ENCODE results near the gene MACROD2.

MACROD2 gene

DNA sequence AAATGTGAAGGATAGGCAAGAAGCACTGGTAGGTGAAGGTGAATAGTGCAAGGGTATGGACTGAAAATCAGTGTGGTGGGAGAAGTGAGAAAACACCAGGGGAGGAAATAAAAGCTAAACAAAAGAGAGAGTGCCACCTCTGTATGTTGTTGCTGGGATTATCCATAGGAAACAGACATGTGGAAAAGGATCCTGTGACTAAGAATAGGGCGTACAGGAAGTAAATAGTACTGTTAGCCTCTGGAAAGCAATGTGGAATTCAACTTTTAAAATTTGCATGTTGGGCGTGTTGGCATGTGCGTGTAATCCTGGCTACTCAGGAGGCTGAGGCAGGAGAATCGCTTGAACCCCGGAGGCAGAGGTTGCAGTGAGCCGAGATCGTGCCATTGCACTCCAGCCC, 1916.3 kb downstream of the MACROD2 start:
- H3K4me1 ChIP-seq (ENCODE audit: control insufficient read depth, insufficient read depth, low read length) = no peaks in the 10 kb centered on the region
- H3K9me3 ChIP-seq (ENCODE audit: control insufficient read depth, insufficient read depth, low read depth, low read length) = no peaks in the 10 kb centered on the region
- ChIA-PET POLR2A (no interaction called here), CTCF (no interaction called here)
- H3K27ac ChIP-seq (ENCODE audit: extremely low read depth, low read depth, low read length) = no peak overlapping the region
- no peaks in the 10 kb centered on the region for H3K36me3 ChIP-seq (ENCODE audit: control insufficient read depth in 2 of 2, insufficient read depth in 1 of 2, low read length in 2 of 2)
- H3K4me3 ChIP-seq (ENCODE audit: low read depth, low read length) = no peak overlapping the region
- TF ChIP-seq ZNF792 (tag by site-specific recombination; IDR thresholded peaks at IDR 0.05) = no peak
- TF ChIP-seq ZNF16 (tag by site-specific recombination; IDR thresholded peaks at IDR 0.05; ENCODE audit: low read depth) = no peak
- no peak for TF ChIP-seq ZNF571 (tag by site-specific recombination; IDR thresholded peaks at IDR 0.05)
- no peak for TF ChIP-seq ZNF121 (tag by site-specific recombination; IDR thresholded peaks at IDR 0.05)
- no peak for TF ChIP-seq ZNF501 (tag by site-specific recombination; IDR thresholded peaks at IDR 0.05)
- TF ChIP-seq, protein P1, sequence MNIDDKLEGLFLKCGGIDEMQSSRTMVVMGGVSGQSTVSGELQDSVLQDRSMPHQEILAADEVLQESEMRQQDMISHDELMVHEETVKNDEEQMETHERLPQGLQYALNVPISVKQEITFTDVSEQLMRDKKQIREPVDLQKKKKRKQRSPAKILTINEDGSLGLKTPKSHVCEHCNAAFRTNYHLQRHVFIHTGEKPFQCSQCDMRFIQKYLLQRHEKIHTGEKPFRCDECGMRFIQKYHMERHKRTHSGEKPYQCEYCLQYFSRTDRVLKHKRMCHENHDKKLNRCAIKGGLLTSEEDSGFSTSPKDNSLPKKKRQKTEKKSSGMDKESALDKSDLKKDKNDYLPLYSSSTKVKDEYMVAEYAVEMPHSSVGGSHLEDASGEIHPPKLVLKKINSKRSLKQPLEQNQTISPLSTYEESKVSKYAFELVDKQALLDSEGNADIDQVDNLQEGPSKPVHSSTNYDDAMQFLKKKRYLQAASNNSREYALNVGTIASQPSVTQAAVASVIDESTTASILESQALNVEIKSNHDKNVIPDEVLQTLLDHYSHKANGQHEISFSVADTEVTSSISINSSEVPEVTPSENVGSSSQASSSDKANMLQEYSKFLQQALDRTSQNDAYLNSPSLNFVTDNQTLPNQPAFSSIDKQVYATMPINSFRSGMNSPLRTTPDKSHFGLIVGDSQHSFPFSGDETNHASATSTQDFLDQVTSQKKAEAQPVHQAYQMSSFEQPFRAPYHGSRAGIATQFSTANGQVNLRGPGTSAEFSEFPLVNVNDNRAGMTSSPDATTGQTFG (tag by site-specific recombination; IDR thresholded peaks at IDR 0.05; ENCODE audit: borderline replicate concordance) = no peak
- TF ChIP-seq, protein P2, sequence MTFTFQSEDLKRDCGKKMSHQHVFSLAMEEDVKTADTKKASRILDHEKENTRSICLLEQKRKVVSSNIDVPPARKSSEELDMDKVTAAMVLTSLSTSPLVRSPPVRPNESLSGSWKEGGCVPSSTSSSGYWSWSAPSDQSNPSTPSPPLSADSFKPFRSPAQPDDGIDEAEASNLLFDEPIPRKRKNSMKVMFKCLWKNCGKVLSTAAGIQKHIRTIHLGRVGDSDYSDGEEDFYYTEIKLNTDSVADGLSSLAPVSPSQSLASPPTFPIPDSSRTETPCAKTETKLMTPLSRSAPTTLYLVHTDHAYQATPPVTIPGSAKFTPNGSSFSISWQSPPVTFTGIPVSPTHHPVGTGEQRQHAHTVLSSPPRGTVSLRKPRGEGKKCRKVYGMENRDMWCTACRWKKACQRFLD (tag by site-specific recombination; IDR thresholded peaks at IDR 0.05) = no peak
- no peak for TF ChIP-seq ZNF76 (tag by site-specific recombination; IDR thresholded peaks at IDR 0.05; ENCODE audit: borderline replicate concordance, low read depth)
- TF ChIP-seq GLI2 (tag by site-specific recombination; IDR thresholded peaks at IDR 0.05; ENCODE audit: borderline replicate concordance, low read depth) = no peak
- TF ChIP-seq ZNF664 (tag by site-specific recombination; IDR thresholded peaks at IDR 0.05) = no peak
- no peak for TF ChIP-seq ZNF221 (tag by site-specific recombination; IDR thresholded peaks at IDR 0.05; ENCODE audit: borderline replicate concordance)
- no peak for TF ChIP-seq ZNF366 (tag by site-specific recombination; conservative IDR thresholded peaks at IDR 0.05)

DNA sequence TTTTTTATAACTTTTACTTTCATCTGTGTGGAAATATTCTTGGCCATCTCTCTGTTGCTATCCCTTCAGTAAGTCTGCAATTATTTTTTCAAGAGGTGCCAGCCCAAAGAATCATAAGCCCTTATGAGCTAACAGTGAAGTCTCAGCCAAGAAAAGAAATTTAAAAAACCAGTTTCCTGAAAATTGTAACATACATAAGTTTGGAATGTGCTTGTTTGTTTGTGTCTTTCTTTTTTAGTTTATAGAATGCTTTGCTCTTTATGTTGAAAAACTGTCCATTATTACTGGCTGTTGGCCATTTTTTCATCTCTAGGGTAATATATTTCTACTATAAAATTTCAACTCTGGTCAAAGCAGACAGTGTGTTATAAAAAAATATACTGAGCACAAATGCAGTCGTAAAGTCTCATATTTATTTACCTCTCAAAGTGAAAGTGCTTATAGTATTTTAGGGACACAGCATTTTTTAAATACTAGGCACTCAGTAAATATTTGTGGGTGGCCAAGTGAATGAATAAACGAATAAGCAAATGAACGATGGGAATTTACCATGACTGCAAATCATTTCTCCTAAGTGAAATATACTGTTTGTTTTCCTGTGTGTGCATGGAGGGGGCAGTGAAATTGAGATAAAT, 1918.2 kb downstream of the MACROD2 start:
- no peaks in the 10 kb centered on the region for H3K9me3 ChIP-seq (ENCODE audit: control insufficient read depth, insufficient read depth, low read depth, low read length)
- ChIA-PET POLR2A (no interaction called here), CTCF (interaction anchor here (0.7 kb wide), 1 partner anchor 14 kb away, joined by 3 read pairs; no protein-coding TSS in a partner anchor)
- H3K4me3 ChIP-seq (ENCODE audit: low read depth, low read length) = no peak overlapping the region
- H3K36me3 ChIP-seq (ENCODE audit: control insufficient read depth in 2 of 2, insufficient read depth in 1 of 2, low read length in 2 of 2) = no peaks in the 10 kb centered on the region
- H3K4me1 ChIP-seq (ENCODE audit: control insufficient read depth, insufficient read depth, low read length) = no peaks in the 10 kb centered on the region
- H3K27ac ChIP-seq (ENCODE audit: extremely low read depth, low read depth, low read length) = no peak overlapping the region
- TF ChIP-seq BCL11B (tag by site-specific recombination; IDR thresholded peaks at IDR 0.05; ENCODE audit: low read depth) (no peak), MZF1 (tag by site-specific recombination; IDR thresholded peaks at IDR 0.05; ENCODE audit: borderline replicate concordance) (no peak), ZNF266 (tag by site-specific recombination; IDR thresholded peaks at IDR 0.05; ENCODE audit: low read depth) (no peak), ZBTB48 (tag by site-specific recombination; IDR thresholded peaks at IDR 0.05) (no peak), ZNF837 (tag by site-specific recombination; IDR thresholded peaks at IDR 0.05) (no peak), ZNF626 (tag by site-specific recombination; IDR thresholded peaks at IDR 0.05) (no peak), KLF8 (tag by site-specific recombination; IDR thresholded peaks at IDR 0.05) (no peak), ZNF544 (tag by site-specific recombination; IDR thresholded peaks at IDR 0.05) (no peak)
- TF ChIP-seq, protein P3, sequence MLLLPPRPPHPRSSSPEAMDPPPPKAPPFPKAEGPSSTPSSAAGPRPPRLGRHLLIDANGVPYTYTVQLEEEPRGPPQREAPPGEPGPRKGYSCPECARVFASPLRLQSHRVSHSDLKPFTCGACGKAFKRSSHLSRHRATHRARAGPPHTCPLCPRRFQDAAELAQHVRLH (tag by site-specific recombination; IDR thresholded peaks at IDR 0.05) = no peak
- TF ChIP-seq, protein P4, sequence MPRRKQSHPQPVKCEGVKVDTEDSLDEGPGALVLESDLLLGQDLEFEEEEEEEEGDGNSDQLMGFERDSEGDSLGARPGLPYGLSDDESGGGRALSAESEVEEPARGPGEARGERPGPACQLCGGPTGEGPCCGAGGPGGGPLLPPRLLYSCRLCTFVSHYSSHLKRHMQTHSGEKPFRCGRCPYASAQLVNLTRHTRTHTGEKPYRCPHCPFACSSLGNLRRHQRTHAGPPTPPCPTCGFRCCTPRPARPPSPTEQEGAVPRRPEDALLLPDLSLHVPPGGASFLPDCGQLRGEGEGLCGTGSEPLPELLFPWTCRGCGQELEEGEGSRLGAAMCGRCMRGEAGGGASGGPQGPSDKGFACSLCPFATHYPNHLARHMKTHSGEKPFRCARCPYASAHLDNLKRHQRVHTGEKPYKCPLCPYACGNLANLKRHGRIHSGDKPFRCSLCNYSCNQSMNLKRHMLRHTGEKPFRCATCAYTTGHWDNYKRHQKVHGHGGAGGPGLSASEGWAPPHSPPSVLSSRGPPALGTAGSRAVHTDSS (tag by site-specific recombination; IDR thresholded peaks at IDR 0.05) = no peak
- TF ChIP-seq, protein P5, sequence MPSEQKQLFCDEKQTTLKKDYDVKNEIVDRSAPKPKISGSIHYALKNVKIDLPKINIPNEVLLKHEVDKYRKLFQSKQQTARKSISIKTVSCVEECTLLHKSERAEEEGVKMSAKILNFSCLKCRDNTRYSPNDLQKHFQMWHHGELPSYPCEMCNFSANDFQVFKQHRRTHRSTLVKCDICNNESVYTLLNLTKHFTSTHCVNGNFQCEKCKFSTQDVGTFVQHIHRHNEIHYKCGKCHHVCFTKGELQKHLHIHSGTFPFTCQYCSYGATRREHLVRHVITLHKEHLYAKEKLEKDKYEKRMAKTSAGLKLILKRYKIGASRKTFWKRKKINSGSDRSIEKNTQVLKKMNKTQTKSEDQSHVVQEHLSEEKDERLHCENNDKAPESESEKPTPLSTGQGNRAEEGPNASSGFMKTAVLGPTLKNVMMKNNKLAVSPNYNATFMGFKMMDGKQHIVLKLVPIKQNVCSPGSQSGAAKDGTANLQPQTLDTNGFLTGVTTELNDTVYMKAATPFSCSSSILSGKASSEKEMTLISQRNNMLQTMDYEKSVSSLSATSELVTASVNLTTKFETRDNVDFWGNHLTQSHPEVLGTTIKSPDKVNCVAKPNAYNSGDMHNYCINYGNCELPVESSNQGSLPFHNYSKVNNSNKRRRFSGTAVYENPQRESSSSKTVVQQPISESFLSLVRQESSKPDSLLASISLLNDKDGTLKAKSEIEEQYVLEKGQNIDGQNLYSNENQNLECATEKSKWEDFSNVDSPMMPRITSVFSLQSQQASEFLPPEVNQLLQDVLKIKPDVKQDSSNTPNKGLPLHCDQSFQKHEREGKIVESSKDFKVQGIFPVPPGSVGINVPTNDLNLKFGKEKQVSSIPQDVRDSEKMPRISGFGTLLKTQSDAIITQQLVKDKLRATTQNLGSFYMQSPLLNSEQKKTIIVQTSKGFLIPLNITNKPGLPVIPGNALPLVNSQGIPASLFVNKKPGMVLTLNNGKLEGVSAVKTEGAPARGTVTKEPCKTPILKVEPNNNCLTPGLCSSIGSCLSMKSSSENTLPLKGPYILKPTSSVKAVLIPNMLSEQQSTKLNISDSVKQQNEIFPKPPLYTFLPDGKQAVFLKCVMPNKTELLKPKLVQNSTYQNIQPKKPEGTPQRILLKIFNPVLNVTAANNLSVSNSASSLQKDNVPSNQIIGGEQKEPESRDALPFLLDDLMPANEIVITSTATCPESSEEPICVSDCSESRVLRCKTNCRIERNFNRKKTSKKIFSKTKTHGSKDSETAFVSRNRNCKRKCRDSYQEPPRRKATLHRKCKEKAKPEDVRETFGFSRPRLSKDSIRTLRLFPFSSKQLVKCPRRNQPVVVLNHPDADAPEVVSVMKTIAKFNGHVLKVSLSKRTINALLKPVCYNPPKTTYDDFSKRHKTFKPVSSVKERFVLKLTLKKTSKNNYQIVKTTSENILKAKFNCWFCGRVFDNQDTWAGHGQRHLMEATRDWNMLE (tag by site-specific recombination; conservative IDR thresholded peaks at IDR 0.05; ENCODE audit: low read depth) = no peak
